DOHH2 (cell line): Measurements from ENCODE around the gene RFK.

Source experiments
- CTCF ChIP-seq: fragments of 200-600 bp; sonication (generic); IDR thresholded peaks from one replicate; pipeline ENCODE4 v1.5.1; 2014; ENCODE audit warnings: antibody characterized with exemption, mild to moderate bottlenecking, low read depth, low read length; ENCODE audit not compliant: poor library complexity, severe bottlenecking
- EZH2phosphoT487 ChIP-seq: fragments of 200-600 bp; sonication (generic); IDR thresholded peaks from 2 replicates; pipeline ENCODE4 v1.6.1; 2017; ENCODE audit warnings: borderline replicate concordance, mild to moderate bottlenecking, antibody characterized with exemption, low read length, moderate library complexity, mixed read lengths

GRCh38 chr9:76415154-76415553 lies 20.9 kb upstream of the RFK start:
- TF ChIP-seq CTCF (no peak), EZH2phosphoT487 (no peak)
